Gastrocnemius medialis (tissue), 4 donors: ENCODE measurements around the gene DNAJC11.

Source experiments
- CTCF ChIP-seq, 5 experiments: fragments of 450-650 bp in 3 of 5; fragments of 200-600 bp in 2 of 5; sonication (generic) in 2 of 5; IDR thresholded peaks in 4 of 5; conservative IDR thresholded peaks in 1 of 5; 1 replicate in 4 of 5; 2 replicates in 1 of 5; pipeline ENCODE4 v1.5.1; 2016 to 2019; ENCODE audit warnings: antibody characterized with exemption in 5 of 5, mild to moderate bottlenecking in 3 of 5, moderate library complexity in 3 of 5
- POLR2A ChIP-seq, 2 donors: fragments of 450-650 bp; IDR thresholded peaks; one replicate each; pipeline ENCODE4 v1.6.1; 2017; ENCODE audit warnings: antibody characterized with exemption in 2 of 2, mild to moderate bottlenecking in 2 of 2, moderate library complexity in 2 of 2

GRCh38 chr1:6730473-6730872 is 28.9 kb upstream of the DNAJC11 start:
- TF ChIP-seq CTCF (IDR thresholded peaks at IDR 0.05 in 4 of 5, conservative IDR thresholded peaks at IDR 0.05 in 1 of 5) (no peak), POLR2A (IDR thresholded peaks at IDR 0.05) (no peak)
